Measurements from ENCODE around the gene IHH. TPM values are rescaled to one million over a fixed set of nuclear protein-coding genes. Genes with fewer than 3 reads are reported as not detected.

The IHH gene
- total RNA-seq, 4 donors from 2014 or later = not detected

DNA sequence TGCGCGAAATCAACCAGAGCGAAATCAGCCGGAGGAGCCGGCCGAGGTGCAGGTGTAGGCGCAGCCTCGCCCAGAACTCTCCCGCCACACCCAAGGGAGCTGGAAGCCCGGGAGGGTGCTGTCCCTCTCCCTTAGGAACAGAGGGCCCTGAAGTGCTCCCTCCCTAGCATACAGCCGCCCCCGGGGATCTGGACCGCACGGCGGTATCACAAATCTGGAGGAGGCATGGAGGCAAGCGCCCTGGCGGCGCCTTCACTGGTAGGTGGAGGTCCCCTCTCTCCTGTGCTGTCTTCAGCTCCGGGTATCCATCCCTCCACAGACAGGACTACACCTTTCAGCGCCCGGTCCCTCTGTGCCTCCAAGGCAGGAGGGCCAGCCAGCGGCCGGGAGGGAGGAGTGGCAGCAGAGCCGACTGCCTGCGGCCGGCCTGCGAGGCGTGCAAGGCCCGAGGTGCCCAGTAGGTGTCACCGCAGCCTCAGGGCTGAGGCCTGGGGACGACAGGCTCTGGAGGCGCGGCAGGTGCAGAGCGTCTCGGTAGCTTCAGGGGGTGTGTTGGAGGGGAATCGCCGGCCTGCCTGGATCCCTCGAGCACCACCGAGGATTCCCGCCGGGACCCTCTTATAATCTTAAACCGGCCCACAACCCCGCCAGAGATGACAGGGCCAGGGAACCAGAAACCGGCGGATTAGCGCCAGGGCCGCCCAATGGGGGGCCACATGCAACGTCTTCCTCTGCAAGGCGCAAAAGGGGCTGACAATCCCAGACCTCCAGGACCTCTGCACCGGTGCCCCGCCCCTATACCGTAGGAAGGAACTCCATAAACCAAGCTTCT is 2.8 kb downstream of the IHH start:
- H3K27ac ChIP-seq (replicated peaks in 1 of 4) = no peak overlapping the region
- no peak for TF ChIP-seq POLR2A (IDR thresholded peaks at IDR 0.05; ENCODE audit: low read depth)
- TF ChIP-seq, protein P1, sequence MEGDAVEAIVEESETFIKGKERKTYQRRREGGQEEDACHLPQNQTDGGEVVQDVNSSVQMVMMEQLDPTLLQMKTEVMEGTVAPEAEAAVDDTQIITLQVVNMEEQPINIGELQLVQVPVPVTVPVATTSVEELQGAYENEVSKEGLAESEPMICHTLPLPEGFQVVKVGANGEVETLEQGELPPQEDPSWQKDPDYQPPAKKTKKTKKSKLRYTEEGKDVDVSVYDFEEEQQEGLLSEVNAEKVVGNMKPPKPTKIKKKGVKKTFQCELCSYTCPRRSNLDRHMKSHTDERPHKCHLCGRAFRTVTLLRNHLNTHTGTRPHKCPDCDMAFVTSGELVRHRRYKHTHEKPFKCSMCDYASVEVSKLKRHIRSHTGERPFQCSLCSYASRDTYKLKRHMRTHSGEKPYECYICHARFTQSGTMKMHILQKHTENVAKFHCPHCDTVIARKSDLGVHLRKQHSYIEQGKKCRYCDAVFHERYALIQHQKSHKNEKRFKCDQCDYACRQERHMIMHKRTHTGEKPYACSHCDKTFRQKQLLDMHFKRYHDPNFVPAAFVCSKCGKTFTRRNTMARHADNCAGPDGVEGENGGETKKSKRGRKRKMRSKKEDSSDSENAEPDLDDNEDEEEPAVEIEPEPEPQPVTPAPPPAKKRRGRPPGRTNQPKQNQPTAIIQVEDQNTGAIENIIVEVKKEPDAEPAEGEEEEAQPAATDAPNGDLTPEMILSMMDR (IDR thresholded peaks at IDR 0.05) = peak in 2 of 3 experiments; percentile 90 to 91
- TF ChIP-seq POLR2AphosphoS5 (IDR thresholded peaks at IDR 0.05) = no peak
- no peak for TF ChIP-seq EP300 (IDR thresholded peaks at IDR 0.05)
- intact Hi-C loops (cut with DNase I) = loop anchor here (2.0 to 10.0 kb wide), 2 partner anchors 97 to 247 kb away; partner anchors contain the start of gene PTPRN
- peak overlapping the region; percentile 3 to 29 (median 26) for H3K4me3 ChIP-seq
- H3K4me1 ChIP-seq = peaks cover 38 to 45% (median 43%) of the 10 kb centered on the region in 4 donors
- peaks cover 10 to 92% (median 52%) of the 10 kb centered on the region in 4 donors for H3K27me3 ChIP-seq
- H3K9me3 ChIP-seq = no peaks in the 10 kb centered on the region
- no peak for DNase-seq (ENCODE audit: extremely low spot score)
- H3K36me3 ChIP-seq = no peaks in the 10 kb centered on the region
- 5% methylated on average over 11 of the region's 52 CpGs for WGBS

DNA sequence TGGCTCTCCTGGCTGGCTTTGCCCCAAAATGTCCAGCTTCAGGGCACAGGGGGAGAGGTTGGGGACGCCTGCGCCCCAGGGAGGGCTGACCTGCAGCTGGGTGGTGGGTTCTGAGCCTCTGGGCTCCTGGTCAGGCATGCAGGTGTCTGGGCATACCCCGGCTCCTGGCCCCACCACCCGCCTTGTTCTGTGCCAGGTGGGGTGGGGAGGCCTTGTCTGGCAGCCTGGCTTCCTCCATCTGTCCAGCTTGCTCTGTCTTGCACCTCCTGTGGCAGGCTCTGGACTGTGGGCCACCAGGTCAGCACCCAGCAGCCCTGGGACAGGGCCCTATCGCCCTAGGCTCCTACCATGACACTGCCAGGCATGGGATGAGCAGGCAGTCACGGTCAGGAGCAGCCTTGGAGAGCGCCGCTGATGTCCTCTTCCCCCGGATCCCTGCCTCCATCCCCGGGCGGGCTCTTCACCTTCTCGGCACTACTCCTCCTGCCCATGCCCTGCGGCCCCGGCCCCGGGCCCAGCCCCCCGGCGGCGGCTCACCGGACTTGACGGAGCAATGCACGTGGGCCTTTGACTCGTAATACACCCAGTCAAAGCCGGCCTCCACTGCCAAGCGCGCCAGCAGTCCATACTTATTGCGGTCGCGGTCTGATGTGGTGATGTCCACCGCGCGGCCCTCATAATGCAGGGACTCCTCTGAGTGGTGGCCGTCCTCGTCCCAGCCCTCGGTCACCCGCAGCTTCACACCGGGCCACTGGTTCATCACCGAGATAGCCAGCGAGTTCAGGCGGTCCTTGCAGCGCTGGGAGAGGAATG is 3.6 kb downstream of the IHH start:
- peaks cover 38 to 45% (median 43%) of the 10 kb centered on the region in 4 donors for H3K4me1 ChIP-seq
- intact Hi-C loops (cut with DNase I) = loop anchor here (10.0 kb wide), 1 partner anchor 248 kb away; the partner anchor contains the start of gene PTPRN
- TF ChIP-seq POLR2A (IDR thresholded peaks at IDR 0.05; ENCODE audit: low read depth) = no peak
- TF ChIP-seq POLR2AphosphoS5 (IDR thresholded peaks at IDR 0.05) = no peak
- no peak for TF ChIP-seq EP300 (IDR thresholded peaks at IDR 0.05)
- TF ChIP-seq, protein P1 (IDR thresholded peaks at IDR 0.05) = no peak
- no peaks in the 10 kb centered on the region for H3K36me3 ChIP-seq
- H3K9me3 ChIP-seq = no peaks in the 10 kb centered on the region
- H3K27ac ChIP-seq (replicated peaks in 1 of 4) = no peak overlapping the region
- peak overlapping the region in 3 of 4 donors; percentile 3 to 29 (median 25) for H3K4me3 ChIP-seq
- peaks cover 10 to 87% (median 47%) of the 10 kb centered on the region in 4 donors for H3K27me3 ChIP-seq
- no peak for DNase-seq (ENCODE audit: extremely low spot score)
- WGBS = no CpG with 5 or more reads among the region's 40 CpGs

DNA sequence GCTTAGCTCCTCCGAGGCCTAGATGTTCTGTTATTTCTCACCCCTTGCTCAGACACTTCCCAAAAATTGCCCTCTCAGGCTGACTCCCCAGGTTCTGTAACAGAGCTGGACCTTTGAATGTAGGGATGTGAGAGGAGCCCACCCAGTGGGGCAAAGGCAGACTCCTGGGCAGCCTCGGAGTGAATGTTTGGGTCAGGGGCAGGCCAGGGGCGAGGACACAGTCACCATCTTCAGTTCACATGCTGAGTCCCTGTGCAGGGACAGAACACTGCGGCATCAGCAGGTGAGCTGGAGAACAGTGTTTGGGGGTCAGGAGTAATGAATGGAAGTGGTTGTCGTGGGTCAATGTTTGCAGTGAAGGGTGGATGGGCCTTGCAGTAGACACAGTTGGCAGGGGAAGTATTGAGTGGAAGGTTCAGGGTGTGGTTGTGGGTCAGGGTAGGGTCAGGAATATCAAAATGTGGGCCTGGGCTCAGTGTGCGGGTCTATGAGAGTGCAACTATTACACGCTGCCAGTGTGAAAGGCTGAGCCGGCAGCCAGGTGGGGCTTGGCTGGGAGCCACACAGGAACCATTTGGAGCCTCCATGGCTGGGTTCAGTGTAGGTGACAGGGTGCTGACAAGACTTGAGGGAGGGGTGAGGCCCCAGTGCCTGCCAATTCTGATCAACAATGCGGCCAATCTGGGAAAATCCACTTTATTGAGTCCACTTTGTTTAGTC is 4.4 kb downstream of the IHH start:
- Histone ChIP-seq H3K27me3 (peaks cover 10 to 85% (median 42%) of the 10 kb centered on the region in 4 donors), H3K27ac (replicated peaks in 1 of 4) (no peak overlapping the region), H3K4me3 (no peak overlapping the region), H3K4me1 (peaks cover 36 to 43% (median 42%) of the 10 kb centered on the region in 4 donors), H3K36me3 (no peaks in the 10 kb centered on the region), H3K9me3 (no peaks in the 10 kb centered on the region)
- TF ChIP-seq POLR2AphosphoS5 (IDR thresholded peaks at IDR 0.05) (no peak), EP300 (IDR thresholded peaks at IDR 0.05) (no peak), POLR2A (IDR thresholded peaks at IDR 0.05; ENCODE audit: low read depth) (no peak)
- TF ChIP-seq, protein P1 (IDR thresholded peaks at IDR 0.05) = no peak
- no peak for DNase-seq (ENCODE audit: extremely low spot score)
- 67% methylated on average over 9 of the region's 9 CpGs for WGBS
- intact Hi-C loops (cut with DNase I) = loop anchor here (10.0 kb wide), 1 partner anchor 248 kb away; the partner anchor contains the start of gene PTPRN

Measured in esophagus muscularis mucosa (tissue), 4 donors.